ENCODE results near the gene DPP10.

Gene DPP10

DNA sequence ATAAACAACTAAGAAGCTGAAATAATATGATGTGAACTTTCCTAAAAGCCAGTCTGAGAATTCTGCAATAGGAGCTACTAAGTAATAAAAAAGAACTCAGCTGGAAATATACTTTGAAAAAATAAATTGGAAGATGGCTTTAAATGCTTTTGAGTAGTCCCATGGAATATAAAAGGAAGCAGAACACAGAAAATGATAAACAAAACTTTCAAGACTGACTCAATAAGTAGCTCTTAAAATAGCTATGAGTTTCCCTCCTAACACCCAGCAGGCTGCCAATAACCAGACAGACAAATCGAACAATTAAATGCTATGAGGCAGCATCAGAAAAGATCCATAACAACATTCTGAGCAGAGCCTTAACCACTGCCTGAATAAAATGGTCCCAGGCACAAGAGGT is 319.9 kb downstream of the DPP10 start:
- Histone ChIP-seq H3K4me3 (ENCODE audit: low read depth, low read length, poor library complexity, severe bottlenecking) (no peak overlapping the region), H4K20me1 (ENCODE audit: insufficient read depth, low read length) (no peaks in the 10 kb centered on the region), H3K4me1 (ENCODE audit: insufficient read depth, low read length, severe bottlenecking) (no peaks in the 10 kb centered on the region), H3K79me2 (ENCODE audit: insufficient read depth, low read length) (no peaks in the 10 kb centered on the region), H3F3A (ENCODE audit: insufficient read depth, low read length) (no peaks in the 10 kb centered on the region), H2AFZ (ENCODE audit: low read length) (no peak overlapping the region), H3K27me3 (ENCODE audit: insufficient read depth, low read length) (no peaks in the 10 kb centered on the region), H3K4me2 (ENCODE audit: low read length) (no peak overlapping the region), H3K9ac (ENCODE audit: low read length) (no peak overlapping the region), H3K27ac (ENCODE audit: low read depth, low read length, poor library complexity, severe bottlenecking) (no peak overlapping the region), H3K36me3 (ENCODE audit: insufficient read depth, low read length) (no peaks in the 10 kb centered on the region), H3K9me3 (ENCODE audit: low read length) (no peaks in the 10 kb centered on the region), H3K9me2 (ENCODE audit: low read depth, low read length) (no peaks in the 10 kb centered on the region)
- TF ChIP-seq EZH2 (IDR thresholded peaks at IDR 0.05; ENCODE audit: borderline replicate concordance, low read length) (no peak), CTCF (IDR thresholded peaks at IDR 0.05; ENCODE audit: low read length) (no peak)

- Histone ChIP-seq H3F3A (ENCODE audit: insufficient read depth, low read length) (no peaks in the 10 kb centered on the region), H3K4me2 (ENCODE audit: low read length) (no peak overlapping the region), H3K9me3 (ENCODE audit: low read length) (no peaks in the 10 kb centered on the region), H4K20me1 (ENCODE audit: insufficient read depth, low read length) (no peaks in the 10 kb centered on the region), H3K4me3 (ENCODE audit: low read depth, low read length, poor library complexity, severe bottlenecking) (no peak overlapping the region), H3K9me2 (ENCODE audit: low read depth, low read length) (no peaks in the 10 kb centered on the region), H3K27ac (ENCODE audit: low read depth, low read length, poor library complexity, severe bottlenecking) (no peak overlapping the region), H2AFZ (ENCODE audit: low read length) (no peak overlapping the region), H3K79me2 (ENCODE audit: insufficient read depth, low read length) (no peaks in the 10 kb centered on the region), H3K4me1 (ENCODE audit: insufficient read depth, low read length, severe bottlenecking) (no peaks in the 10 kb centered on the region), H3K27me3 (ENCODE audit: insufficient read depth, low read length) (no peaks in the 10 kb centered on the region), H3K9ac (ENCODE audit: low read length) (no peak overlapping the region), H3K36me3 (ENCODE audit: insufficient read depth, low read length) (no peaks in the 10 kb centered on the region)
- TF ChIP-seq EZH2 (IDR thresholded peaks at IDR 0.05; ENCODE audit: borderline replicate concordance, low read length): no peak
- no peak for TF ChIP-seq CTCF (IDR thresholded peaks at IDR 0.05; ENCODE audit: low read length)
These were observed 320.5 kb downstream of the DPP10 start for GRCh38 chr2:114762986-114763385.

- Histone ChIP-seq H3K36me3 (ENCODE audit: insufficient read depth, low read length) (no peaks in the 10 kb centered on the region), H3F3A (ENCODE audit: insufficient read depth, low read length) (no peaks in the 10 kb centered on the region), H3K9me3 (ENCODE audit: low read length) (no peaks in the 10 kb centered on the region), H3K27ac (ENCODE audit: low read depth, low read length, poor library complexity, severe bottlenecking) (no peak overlapping the region), H4K20me1 (ENCODE audit: insufficient read depth, low read length) (no peaks in the 10 kb centered on the region), H3K27me3 (ENCODE audit: insufficient read depth, low read length) (no peaks in the 10 kb centered on the region), H3K9ac (ENCODE audit: low read length) (no peak overlapping the region), H3K4me3 (ENCODE audit: low read depth, low read length, poor library complexity, severe bottlenecking) (no peak overlapping the region), H3K9me2 (ENCODE audit: low read depth, low read length) (no peaks in the 10 kb centered on the region), H2AFZ (ENCODE audit: low read length) (no peak overlapping the region), H3K79me2 (ENCODE audit: insufficient read depth, low read length) (no peaks in the 10 kb centered on the region), H3K4me2 (ENCODE audit: low read length) (no peak overlapping the region), H3K4me1 (ENCODE audit: insufficient read depth, low read length, severe bottlenecking) (no peaks in the 10 kb centered on the region)
- TF ChIP-seq EZH2 (IDR thresholded peaks at IDR 0.05; ENCODE audit: borderline replicate concordance, low read length) (no peak), CTCF (IDR thresholded peaks at IDR 0.05; ENCODE audit: low read length) (no peak)
These were observed 326.7 kb downstream of the DPP10 start for GRCh38 chr2:114769110-114769509.

All from OCI-LY1 (cell line).